Vagina (tissue), 2 donors: ENCODE results near the gene MRPL10. TPM values are rescaled to one million over a fixed set of nuclear protein-coding genes. Genes with fewer than 3 reads are reported as not detected.
"Not testable (repeated sequence)": the region's sequence is repeated elsewhere in the genome, so short reads cannot be mapped to it uniquely, and the experiment has no call there.

ENCODE experiments used
- DNase-seq, 2 donors: peaks; one replicate each; pipeline ENCODE4 v3.0.0-alpha.2; 2017; ENCODE audit errors: extremely low spot score in 2 of 2
- H3K27ac ChIP-seq: fragments of 200-600 bp; sonication (generic); one replicate; pipeline ENCODE4 v1.5.1; 2019
- H3K27me3 ChIP-seq: fragments of 200-600 bp; sonication (generic); one replicate; pipeline ENCODE4 v1.5.1; 2019
- H3K36me3 ChIP-seq, 2 donors: fragments of 200-600 bp; sonication (generic); one replicate each; pipeline ENCODE4 v1.5.1; 2017 to 2019
- H3K4me1 ChIP-seq: fragments of 200-600 bp; sonication (generic); one replicate; pipeline ENCODE4 v1.5.1; 2019
- H3K4me3 ChIP-seq, 2 donors: fragments of 200-600 bp; sonication (generic); 1 replicate in 1 of 2; 2 replicates in 1 of 2; pipeline ENCODE4 v1.5.1; 2016 to 2019
- H3K9me3 ChIP-seq: fragments of 200-600 bp; sonication (generic); one replicate; pipeline ENCODE4 v1.5.1; 2019
- POLR2A ChIP-seq, 2 donors: fragments of 450-650 bp; IDR thresholded peaks; one replicate each; pipeline ENCODE4 v1.6.1; 2017; ENCODE audit warnings: antibody characterized with exemption in 2 of 2, mild to moderate bottlenecking in 2 of 2, moderate library complexity in 2 of 2
- POLR2AphosphoS5 ChIP-seq, 2 donors: sonication (generic); formaldehyde crosslinking; IDR thresholded peaks; one replicate each; pipeline ENCODE4 v1.9.0; 2017; ENCODE audit warnings: antibody characterized with exemption in 2 of 2, mild to moderate bottlenecking in 2 of 2, low read depth in 1 of 2; ENCODE audit not compliant: insufficient read depth in 1 of 2
- intact Hi-C: fragments of 100-400 bp; cut with DNase I; formaldehyde crosslinking; loops from one replicate; pipeline ENCODE4 v1.15.1; 2023
- total RNA-seq: library from RNA; depleted of rRNA; stranded (reverse); fragments of >200 nt; gene quantifications from one replicate; pipeline ENCODE4 v1.2.3, GENCODE V29; 2016
- TF ChIP-seq, protein P1 (sequence below), 3 experiments: fragments of 450-650 bp in 2 of 3; fragments of 200-600 bp in 1 of 3; sonication (generic) in 1 of 3; IDR thresholded peaks; one replicate each; pipeline ENCODE4 v1.5.1; 2017 to 2019; ENCODE audit warnings: antibody characterized with exemption in 3 of 3, mild to moderate bottlenecking in 2 of 3, moderate library complexity in 2 of 3

Gene MRPL10
- total RNA-seq, 1 donor from 2014 or later = 21.4 TPM

DNA sequence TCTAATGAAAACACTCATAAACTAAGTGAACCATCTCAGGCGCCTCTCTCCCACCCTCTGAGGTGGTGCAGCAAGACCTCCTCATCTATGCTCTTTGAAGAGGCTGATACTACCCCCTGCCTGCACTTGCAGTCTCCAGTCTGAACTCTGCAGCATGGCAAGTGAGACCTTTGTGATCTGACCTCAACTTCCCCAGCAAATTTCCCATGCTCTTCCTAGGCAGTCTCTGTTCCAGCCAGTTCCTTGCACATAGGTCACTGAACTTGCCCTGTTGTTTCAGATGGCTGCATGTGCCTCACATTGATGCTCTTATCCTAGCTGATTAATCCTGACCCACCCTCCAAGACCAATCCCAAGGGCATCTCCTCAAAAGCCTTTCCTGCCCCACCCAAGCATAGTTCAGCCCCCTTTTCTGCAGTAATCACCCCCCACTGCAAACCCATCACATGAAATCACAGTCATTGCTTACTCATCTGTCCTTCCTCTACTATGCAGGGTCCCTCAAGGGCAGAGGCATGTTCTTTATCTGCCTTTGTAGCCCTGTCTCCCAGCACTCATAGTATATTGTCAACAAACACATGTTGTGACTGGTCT is 56.3 kb downstream of the MRPL10 start:
- Histone ChIP-seq H3K36me3 (no peaks in the 10 kb centered on the region), H3K9me3 (no peaks in the 10 kb centered on the region), H3K27ac (no peak overlapping the region), H3K4me3 (no peak overlapping the region), H3K27me3 (no peaks in the 10 kb centered on the region), H3K4me1 (no peaks in the 10 kb centered on the region)
- intact Hi-C loops = no loop called here
- no peak for TF ChIP-seq POLR2A (IDR thresholded peaks at IDR 0.05)
- TF ChIP-seq, protein P1, sequence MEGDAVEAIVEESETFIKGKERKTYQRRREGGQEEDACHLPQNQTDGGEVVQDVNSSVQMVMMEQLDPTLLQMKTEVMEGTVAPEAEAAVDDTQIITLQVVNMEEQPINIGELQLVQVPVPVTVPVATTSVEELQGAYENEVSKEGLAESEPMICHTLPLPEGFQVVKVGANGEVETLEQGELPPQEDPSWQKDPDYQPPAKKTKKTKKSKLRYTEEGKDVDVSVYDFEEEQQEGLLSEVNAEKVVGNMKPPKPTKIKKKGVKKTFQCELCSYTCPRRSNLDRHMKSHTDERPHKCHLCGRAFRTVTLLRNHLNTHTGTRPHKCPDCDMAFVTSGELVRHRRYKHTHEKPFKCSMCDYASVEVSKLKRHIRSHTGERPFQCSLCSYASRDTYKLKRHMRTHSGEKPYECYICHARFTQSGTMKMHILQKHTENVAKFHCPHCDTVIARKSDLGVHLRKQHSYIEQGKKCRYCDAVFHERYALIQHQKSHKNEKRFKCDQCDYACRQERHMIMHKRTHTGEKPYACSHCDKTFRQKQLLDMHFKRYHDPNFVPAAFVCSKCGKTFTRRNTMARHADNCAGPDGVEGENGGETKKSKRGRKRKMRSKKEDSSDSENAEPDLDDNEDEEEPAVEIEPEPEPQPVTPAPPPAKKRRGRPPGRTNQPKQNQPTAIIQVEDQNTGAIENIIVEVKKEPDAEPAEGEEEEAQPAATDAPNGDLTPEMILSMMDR (IDR thresholded peaks at IDR 0.05) = no peak
- TF ChIP-seq POLR2AphosphoS5 (IDR thresholded peaks at IDR 0.05; ENCODE audit: insufficient read depth in 1 of 2, low read depth in 1 of 2) = no peak
- DNase-seq = no peak

DNA sequence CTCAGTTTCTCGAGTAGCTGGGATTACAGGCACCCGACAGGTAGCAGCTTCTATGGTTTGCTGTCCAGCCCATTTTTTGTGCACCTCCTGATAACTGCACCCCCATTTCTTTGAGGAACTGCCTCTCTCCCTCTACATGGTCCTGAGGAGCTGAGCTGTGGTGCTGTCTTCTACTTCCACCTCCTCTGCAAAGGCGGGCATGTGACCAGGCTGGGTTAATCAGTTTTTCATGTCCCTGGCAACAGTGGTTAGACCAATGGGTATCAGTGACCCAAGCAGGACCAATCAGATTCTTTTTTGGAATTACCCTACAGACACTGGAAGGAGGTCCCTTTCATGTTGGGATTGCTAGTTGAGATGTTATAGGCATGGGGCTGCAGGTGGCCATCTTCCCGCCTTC is 57.0 kb downstream of the MRPL10 start:
- Histone ChIP-seq H3K4me1 (no peaks in the 10 kb centered on the region), H3K36me3 (no peaks in the 10 kb centered on the region), H3K9me3 (no peaks in the 10 kb centered on the region), H3K27ac (no peak overlapping the region), H3K27me3 (no peaks in the 10 kb centered on the region), H3K4me3 (no peak overlapping the region)
- TF ChIP-seq, protein P1 (IDR thresholded peaks at IDR 0.05) = no peak
- no peak for TF ChIP-seq POLR2AphosphoS5 (IDR thresholded peaks at IDR 0.05; ENCODE audit: insufficient read depth in 1 of 2, low read depth in 1 of 2)
- no peak for TF ChIP-seq POLR2A (IDR thresholded peaks at IDR 0.05)
- DNase-seq = no peak
- intact Hi-C loops = no loop called here

DNA sequence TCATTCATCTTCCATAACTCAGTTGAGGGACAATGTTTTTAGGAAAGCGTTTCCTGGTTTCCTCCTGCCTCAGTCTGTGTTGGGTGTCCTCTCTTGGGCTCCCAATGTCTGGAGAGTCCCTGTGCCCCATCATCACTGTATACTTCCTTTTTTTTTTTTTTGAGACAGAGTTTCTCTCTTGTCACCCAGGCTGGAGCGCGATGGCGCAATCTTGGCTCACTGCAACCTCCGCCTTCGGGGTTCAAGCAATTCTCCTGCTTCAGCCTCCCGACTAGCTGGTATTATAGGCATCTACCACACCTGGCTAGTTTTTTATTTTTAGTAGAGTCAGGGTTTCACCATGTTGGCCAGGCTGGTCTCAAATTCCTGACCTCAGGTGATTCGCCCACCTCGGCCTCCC is 57.7 kb downstream of the MRPL10 start:
- H3K4me1 ChIP-seq, H3K4me3 ChIP-seq, intact Hi-C loops, H3K36me3 ChIP-seq, H3K27me3 ChIP-seq, DNase-seq, H3K9me3 ChIP-seq, H3K27ac ChIP-seq: not testable (repeated sequence)

Other genes with a start within 250 kb of the MRPL10 start
- gene KPNB1, start 181.6 kb downstream of the MRPL10 start, total RNA-seq = 157 TPM
- gene TBKBP1, start 137.4 kb downstream of the MRPL10 start, total RNA-seq = 13.8 TPM
- gene TBX21, start 98.3 kb downstream of the MRPL10 start, total RNA-seq = 2.9 TPM
- gene OSBPL7, start 9.7 kb downstream of the MRPL10 start, total RNA-seq = 5.6 TPM
- gene LRRC46, start 129 bp upstream of the MRPL10 start, total RNA-seq = not detected
- gene SCRN2, start 9.7 kb upstream of the MRPL10 start, total RNA-seq = 33.1 TPM
- gene SP6, start 19.6 kb upstream of the MRPL10 start, total RNA-seq = 3.9 TPM
- 11.3 TPM for gene SP2, start 64.7 kb upstream of the MRPL10 start, total RNA-seq
- 42.7 TPM for gene PNPO, start 110.0 kb upstream of the MRPL10 start, total RNA-seq
- gene PRR15L, start 126.3 kb upstream of the MRPL10 start, total RNA-seq = 2.2 TPM
- 144 TPM for gene CDK5RAP3, start 139.6 kb upstream of the MRPL10 start, total RNA-seq
- gene COPZ2, start 206.3 kb upstream of the MRPL10 start, total RNA-seq = 34.4 TPM
- gene NFE2L1, start 216.8 kb upstream of the MRPL10 start, total RNA-seq = 190 TPM